Parathyroid adenoma (tissue), 2 donors: Measurements from ENCODE around the gene ZNF598.
A peak's percentile ranks its signal among the peaks of the same experiment; 100 is the strongest.

Experiments
- H2AFZ ChIP-seq: fragments of 300-600 bp; sonication (generic); one replicate; pipeline ENCODE4 v1.7.0; 2017; ENCODE audit warnings: antibody characterized with exemption, mild to moderate bottlenecking
- H3K27ac ChIP-seq: fragments of 300-600 bp; sonication (generic); one replicate; pipeline ENCODE4 v1.7.0; 2017
- H3K27me3 ChIP-seq: fragments of 300-600 bp; sonication (generic); one replicate; pipeline ENCODE4 v1.7.0; 2017; ENCODE audit warnings: low read length; ENCODE audit not compliant: control insufficient read depth, insufficient read depth
- H3K36me3 ChIP-seq: fragments of 300-600 bp; sonication (generic); one replicate; pipeline ENCODE4 v1.7.0; 2017; ENCODE audit warnings: low read length; ENCODE audit not compliant: control insufficient read depth, insufficient read depth
- H3K4me1 ChIP-seq: fragments of 300-600 bp; sonication (generic); one replicate; pipeline ENCODE4 v1.7.0; 2017; ENCODE audit warnings: control low read depth
- H3K4me2 ChIP-seq: fragments of 300-600 bp; sonication (generic); one replicate; pipeline ENCODE4 v1.7.0; 2017; ENCODE audit warnings: low read length
- H3K4me3 ChIP-seq: fragments of 300-600 bp; sonication (generic); one replicate; pipeline ENCODE4 v1.7.0; 2017; ENCODE audit warnings: low read depth, low read length
- H3K79me2 ChIP-seq: fragments of 300-600 bp; sonication (generic); one replicate; pipeline ENCODE4 v1.7.0; 2017; ENCODE audit warnings: control low read depth
- H3K9ac ChIP-seq: fragments of 300-600 bp; sonication (generic); one replicate; pipeline ENCODE4 v1.7.0; 2017; ENCODE audit warnings: mild to moderate bottlenecking
- H3K9me3 ChIP-seq: fragments of 300-600 bp; sonication (generic); one replicate; pipeline ENCODE4 v1.7.0; 2017; ENCODE audit warnings: low read length; ENCODE audit not compliant: control insufficient read depth
- TF ChIP-seq, protein P1 (sequence below): fragments of 300-600 bp; sonication (generic); IDR thresholded peaks from one replicate; pipeline ENCODE4 v1.7.0; 2017; ENCODE audit warnings: antibody characterized with exemption, mild to moderate bottlenecking
- donor health status: primary hyperparathyroidism.

ZNF598 gene

DNA sequence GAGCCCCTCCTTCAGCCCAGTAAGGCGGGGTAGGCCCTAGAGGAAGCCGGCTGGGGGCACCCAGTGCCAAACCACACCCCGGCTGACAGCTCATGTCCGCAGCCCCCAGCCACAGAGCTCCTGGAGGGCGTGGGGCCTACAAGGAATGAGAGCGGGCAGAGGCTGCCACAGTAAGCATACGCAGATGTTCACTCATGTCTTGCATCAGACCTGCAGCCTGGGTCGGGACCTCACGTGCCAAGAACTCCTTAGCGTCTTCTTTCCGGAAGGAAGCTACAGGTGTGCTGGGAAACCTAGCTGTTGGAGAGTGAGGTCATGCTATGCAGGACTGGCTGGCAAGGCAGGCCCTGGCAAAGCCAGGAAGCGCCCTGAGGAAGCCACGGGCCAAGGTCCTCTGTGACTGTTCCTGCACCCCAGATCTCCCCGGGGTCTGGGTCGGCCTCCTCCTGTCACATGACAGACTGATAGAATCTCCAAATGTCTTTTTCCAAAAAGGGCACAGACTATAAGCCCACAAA is 1.6 kb downstream of the ZNF598 start:
- TF ChIP-seq, protein P1, sequence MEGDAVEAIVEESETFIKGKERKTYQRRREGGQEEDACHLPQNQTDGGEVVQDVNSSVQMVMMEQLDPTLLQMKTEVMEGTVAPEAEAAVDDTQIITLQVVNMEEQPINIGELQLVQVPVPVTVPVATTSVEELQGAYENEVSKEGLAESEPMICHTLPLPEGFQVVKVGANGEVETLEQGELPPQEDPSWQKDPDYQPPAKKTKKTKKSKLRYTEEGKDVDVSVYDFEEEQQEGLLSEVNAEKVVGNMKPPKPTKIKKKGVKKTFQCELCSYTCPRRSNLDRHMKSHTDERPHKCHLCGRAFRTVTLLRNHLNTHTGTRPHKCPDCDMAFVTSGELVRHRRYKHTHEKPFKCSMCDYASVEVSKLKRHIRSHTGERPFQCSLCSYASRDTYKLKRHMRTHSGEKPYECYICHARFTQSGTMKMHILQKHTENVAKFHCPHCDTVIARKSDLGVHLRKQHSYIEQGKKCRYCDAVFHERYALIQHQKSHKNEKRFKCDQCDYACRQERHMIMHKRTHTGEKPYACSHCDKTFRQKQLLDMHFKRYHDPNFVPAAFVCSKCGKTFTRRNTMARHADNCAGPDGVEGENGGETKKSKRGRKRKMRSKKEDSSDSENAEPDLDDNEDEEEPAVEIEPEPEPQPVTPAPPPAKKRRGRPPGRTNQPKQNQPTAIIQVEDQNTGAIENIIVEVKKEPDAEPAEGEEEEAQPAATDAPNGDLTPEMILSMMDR = no peak
- Histone ChIP-seq H3K79me2 (peaks cover 51% of the 10 kb centered on the region), H3K9me3 (no peaks in the 10 kb centered on the region), H3K27me3 (no peaks in the 10 kb centered on the region), H3K9ac (no peak overlapping the region), H3K36me3 (no peaks in the 10 kb centered on the region), H3K27ac (no peak overlapping the region), H2AFZ (no peak overlapping the region), H3K4me3 (peak overlapping the region; percentile 69), H3K4me2 (peak overlapping the region; percentile 96), H3K4me1 (peaks cover 10% of the 10 kb centered on the region)

DNA sequence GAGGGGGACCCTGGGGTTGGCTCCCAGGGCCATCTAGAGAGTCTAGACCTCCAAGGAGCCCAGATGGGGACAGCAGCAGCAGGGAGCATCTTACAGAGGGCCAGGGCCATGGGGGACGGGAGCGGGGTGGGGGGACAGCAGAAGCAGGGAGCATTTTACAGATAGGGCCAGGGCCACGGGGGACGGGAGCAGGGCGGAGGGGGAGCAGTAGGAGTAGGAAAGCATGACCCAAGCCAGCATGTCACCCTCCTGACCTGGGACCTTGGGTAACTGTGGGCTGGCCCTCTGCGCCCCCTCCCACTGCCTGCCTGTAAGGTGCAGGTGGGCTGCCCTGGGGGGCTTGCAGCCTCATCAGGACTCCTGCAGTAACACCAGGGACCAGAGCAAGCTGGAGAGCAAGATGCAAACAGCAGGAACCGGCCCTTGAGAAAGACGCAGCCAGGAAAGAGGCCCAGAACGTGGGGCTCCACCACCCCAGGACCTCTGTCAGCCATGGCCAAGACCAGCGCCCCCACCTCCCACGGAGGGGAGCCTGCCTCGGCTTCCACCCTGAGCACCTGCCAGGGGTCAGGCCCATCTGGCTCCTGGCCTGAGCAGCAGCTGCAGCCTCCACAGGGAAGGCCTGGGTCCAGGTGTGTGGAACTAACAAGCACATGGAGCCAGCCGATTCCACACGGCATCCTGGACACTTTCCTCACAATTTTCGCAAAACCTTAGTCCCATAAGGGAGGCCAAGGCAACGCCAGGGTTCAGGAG is 2.4 kb downstream of the ZNF598 start:
- TF ChIP-seq, protein P1 = no peak
- no peak overlapping the region for H3K4me2 ChIP-seq
- H3K27me3 ChIP-seq = no peaks in the 10 kb centered on the region
- H3K4me1 ChIP-seq = peaks cover 10% of the 10 kb centered on the region
- no peak overlapping the region for H3K9ac ChIP-seq
- H3K4me3 ChIP-seq = no peak overlapping the region
- no peaks in the 10 kb centered on the region for H3K9me3 ChIP-seq
- no peak overlapping the region for H2AFZ ChIP-seq
- H3K27ac ChIP-seq = no peak overlapping the region
- peaks cover 53% of the 10 kb centered on the region for H3K79me2 ChIP-seq
- no peaks in the 10 kb centered on the region for H3K36me3 ChIP-seq

GRCh38 chr16:2006317-2006716 is 3.3 kb downstream of the ZNF598 start:
- Histone ChIP-seq H3K36me3 (no peaks in the 10 kb centered on the region), H3K27ac (no peak overlapping the region), H3K79me2 (peaks cover 53% of the 10 kb centered on the region), H3K9me3 (no peaks in the 10 kb centered on the region), H2AFZ (no peak overlapping the region), H3K27me3 (no peaks in the 10 kb centered on the region), H3K4me1 (peaks cover 10% of the 10 kb centered on the region), H3K4me3 (no peak overlapping the region), H3K9ac (no peak overlapping the region), H3K4me2 (no peak overlapping the region)
- TF ChIP-seq, protein P1 = no peak

DNA sequence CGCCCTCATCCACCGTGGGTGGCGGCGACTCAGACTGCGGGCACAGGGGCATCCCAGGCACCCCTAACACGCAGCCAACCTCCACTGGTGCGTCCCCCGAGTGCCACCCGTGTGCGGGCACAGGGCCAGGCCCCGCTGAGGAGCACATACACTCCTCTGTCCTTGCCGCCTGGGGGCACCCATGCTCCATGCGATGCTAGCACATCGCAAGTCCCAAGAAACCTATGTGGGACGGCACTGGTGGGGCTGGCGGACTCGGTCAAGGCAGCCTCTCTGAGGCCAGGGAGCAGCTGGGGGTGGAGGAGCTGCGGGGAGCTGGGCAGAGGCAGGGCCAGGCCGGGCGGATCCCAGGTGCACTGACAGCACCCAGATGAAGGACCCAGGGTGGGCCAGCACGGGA is 4.0 kb downstream of the ZNF598 start:
- H3K36me3 ChIP-seq = no peaks in the 10 kb centered on the region
- no peak overlapping the region for H3K4me3 ChIP-seq
- no peak overlapping the region for H3K27ac ChIP-seq
- no peak overlapping the region for H3K4me2 ChIP-seq
- no peaks in the 10 kb centered on the region for H3K9me3 ChIP-seq
- peaks cover 10% of the 10 kb centered on the region for H3K4me1 ChIP-seq
- H2AFZ ChIP-seq = no peak overlapping the region
- H3K27me3 ChIP-seq = no peaks in the 10 kb centered on the region
- H3K79me2 ChIP-seq = peaks cover 53% of the 10 kb centered on the region
- TF ChIP-seq, protein P1 = no peak
- H3K9ac ChIP-seq = no peak overlapping the region
